ENCODE results near the gene DUSP15. TPM values are rescaled to one million over a fixed set of nuclear protein-coding genes. Genes with fewer than 3 reads are reported as not detected.

Gene DUSP15
- total RNA-seq, 2 experiments from 2014 or later: not detected

DNA sequence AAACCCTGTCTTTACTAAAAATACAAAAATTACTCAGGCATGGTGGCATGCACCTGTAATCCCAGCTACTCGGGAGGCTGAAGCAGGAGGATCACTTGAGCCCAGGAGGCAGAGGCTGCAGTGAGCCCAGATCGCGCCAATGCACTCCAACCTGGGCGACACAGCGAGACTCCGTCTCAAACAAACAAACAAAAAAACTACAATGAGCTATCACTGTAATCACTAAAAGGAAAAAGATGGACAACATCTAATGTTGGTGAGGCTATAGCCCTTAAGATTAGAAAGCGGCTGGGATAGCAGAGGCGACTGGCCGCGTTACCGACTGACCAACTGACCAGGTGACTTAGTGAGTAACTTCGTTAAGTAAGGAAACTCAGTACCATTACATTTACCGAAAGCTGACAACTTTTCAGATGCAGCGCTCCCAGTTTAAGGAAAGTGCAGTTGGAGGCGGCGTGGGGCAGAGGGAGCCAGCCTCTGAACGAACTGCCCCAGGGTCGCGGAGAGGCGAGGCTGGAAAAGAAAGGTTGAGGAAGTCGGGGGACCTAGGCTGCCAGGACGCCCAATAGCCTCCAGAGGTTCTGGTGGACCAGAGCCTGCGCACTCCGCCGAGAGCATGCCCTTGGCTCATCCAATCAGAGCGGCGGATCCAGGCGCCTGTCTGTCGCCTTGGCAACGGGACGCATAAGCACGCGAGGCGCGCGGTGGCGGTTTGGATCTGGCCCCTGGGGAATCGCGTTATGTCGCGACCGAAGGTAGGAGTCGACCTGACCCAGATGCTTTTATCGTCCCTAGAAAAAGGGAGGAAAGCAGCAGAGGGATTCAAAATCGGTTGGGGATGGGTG, 9.0 kb upstream of the DUSP15 start:
- Mint-ChIP-seq H3K4me3 (peak overlapping the region; percentile 87), H3K4me1 (ENCODE audit: low read depth) (peaks cover 13% of the 10 kb centered on the region), H3K27ac (peak overlapping the region; percentile 62), H3K36me3 (ENCODE audit: low read depth) (no peaks in the 10 kb centered on the region), H3K27me3 (ENCODE audit: low read depth) (peaks cover 35% of the 10 kb centered on the region), H3K9me3 (ENCODE audit: insufficient read depth) (no peaks in the 10 kb centered on the region)
- CTCF ChIA-PET: interaction anchor here (0.6 to 2.8 kb wide), 9 partner anchors 19 to 769 kb away, joined by 3 to 13 read pairs (median 4); partner anchors contain the start of gene PDRG1
- peak; percentile 96 for ATAC-seq
- POLR2A ChIA-PET: interaction anchor here (0.6 kb wide), 1 partner anchor 756 kb away, joined by 3 read pairs; no protein-coding TSS in a partner anchor
- DNase-seq: peak; percentile 86

GRCh38 chr20:31877684-31878083, 7.4 kb upstream of the DUSP15 start:
- ATAC-seq: no peak
- no peak overlapping the region for H3K4me3 Mint-ChIP-seq
- ChIA-PET POLR2A (no interaction called here), CTCF (interaction anchor here (2.0 to 2.7 kb wide), 2 partner anchors 24 to 31 kb away, joined by 8 to 11 read pairs; no protein-coding TSS in a partner anchor)
- H3K27ac Mint-ChIP-seq: no peak overlapping the region
- DNase-seq: no peak
- no peaks in the 10 kb centered on the region for H3K9me3 Mint-ChIP-seq (ENCODE audit: insufficient read depth)
- H3K27me3 Mint-ChIP-seq (ENCODE audit: low read depth): peaks cover 41% of the 10 kb centered on the region
- peaks cover 13% of the 10 kb centered on the region for H3K4me1 Mint-ChIP-seq (ENCODE audit: low read depth)
- no peaks in the 10 kb centered on the region for H3K36me3 Mint-ChIP-seq (ENCODE audit: low read depth)

GRCh38 chr20:31875671-31876070, 5.3 kb upstream of the DUSP15 start:
- DNase-seq: no peak
- Mint-ChIP-seq H3K36me3 (ENCODE audit: low read depth) (no peaks in the 10 kb centered on the region), H3K27me3 (ENCODE audit: low read depth) (peaks cover 53% of the 10 kb centered on the region), H3K9me3 (ENCODE audit: insufficient read depth) (no peaks in the 10 kb centered on the region), H3K4me1 (ENCODE audit: low read depth) (peaks cover 18% of the 10 kb centered on the region), H3K4me3 (no peak overlapping the region), H3K27ac (no peak overlapping the region)
- POLR2A ChIA-PET: no interaction called here
- no peak for ATAC-seq
- CTCF ChIA-PET: no interaction called here

GRCh38 chr20:31872406-31872805, 2.1 kb upstream of the DUSP15 start:
- POLR2A ChIA-PET: no interaction called here
- ATAC-seq: no peak
- Mint-ChIP-seq H3K27ac (no peak overlapping the region), H3K36me3 (ENCODE audit: low read depth) (peaks cover 2% of the 10 kb centered on the region), H3K9me3 (ENCODE audit: insufficient read depth) (no peaks in the 10 kb centered on the region), H3K27me3 (ENCODE audit: low read depth) (peaks cover 57% of the 10 kb centered on the region), H3K4me1 (ENCODE audit: low read depth) (peaks cover 14% of the 10 kb centered on the region), H3K4me3 (no peak overlapping the region)
- DNase-seq: no peak
- CTCF ChIA-PET: interaction anchor here (1.2 to 1.8 kb wide), 4 partner anchors 13 to 80 kb away, joined by 3 to 9 read pairs (median 4); partner anchors contain the start of gene PDRG1

DNA sequence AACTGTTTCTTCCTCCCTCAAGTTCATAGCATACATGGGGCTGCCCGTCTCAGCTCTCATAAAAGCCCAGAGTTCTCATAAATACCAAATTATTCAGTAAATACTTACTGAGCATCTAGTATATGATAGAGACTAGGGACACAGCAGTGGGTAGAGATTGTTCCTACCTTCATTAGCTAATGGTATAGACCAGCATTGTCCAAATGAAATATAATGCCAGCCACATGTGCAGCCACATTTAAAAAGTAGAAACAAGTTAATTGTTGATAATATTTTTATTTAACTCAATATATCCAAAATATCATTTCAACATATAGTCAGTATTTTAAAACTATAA, 1.3 kb upstream of the DUSP15 start:
- Mint-ChIP-seq H3K27ac (no peak overlapping the region), H3K36me3 (ENCODE audit: low read depth) (peaks cover 2% of the 10 kb centered on the region), H3K4me3 (no peak overlapping the region), H3K27me3 (ENCODE audit: low read depth) (peaks cover 59% of the 10 kb centered on the region), H3K9me3 (ENCODE audit: insufficient read depth) (no peaks in the 10 kb centered on the region), H3K4me1 (ENCODE audit: low read depth) (peaks cover 14% of the 10 kb centered on the region)
- ATAC-seq (no peak), DNase-seq (no peak)
- ChIA-PET CTCF (interaction anchor here (0.9 to 1.8 kb wide), 6 partner anchors 9 to 80 kb away, joined by 3 to 9 read pairs (median 4); partner anchors contain the start of gene PDRG1), POLR2A (no interaction called here)

GRCh38 chr20:31870726-31871617, 645 bp upstream of the DUSP15 start:
- peak overlapping the region; percentile 30 for H3K4me3 Mint-ChIP-seq
- ChIA-PET POLR2A (no interaction called here), CTCF (interaction anchor here (0.9 to 1.8 kb wide), 6 partner anchors 9 to 81 kb away, joined by 3 to 9 read pairs (median 4); partner anchors contain the start of gene PDRG1)
- H3K9me3 Mint-ChIP-seq (ENCODE audit: insufficient read depth): no peaks in the 10 kb centered on the region
- peaks cover 2% of the 10 kb centered on the region for H3K36me3 Mint-ChIP-seq (ENCODE audit: low read depth)
- peaks cover 14% of the 10 kb centered on the region for H3K4me1 Mint-ChIP-seq (ENCODE audit: low read depth)
- no peak overlapping the region for H3K27ac Mint-ChIP-seq
- ATAC-seq (no peak), DNase-seq (no peak)
- peaks cover 56% of the 10 kb centered on the region for H3K27me3 Mint-ChIP-seq (ENCODE audit: low read depth)

- ATAC-seq (no peak), DNase-seq (no peak)
- Mint-ChIP-seq H3K27ac (no peak overlapping the region), H3K4me1 (ENCODE audit: low read depth) (peaks cover 14% of the 10 kb centered on the region), H3K9me3 (ENCODE audit: insufficient read depth) (no peaks in the 10 kb centered on the region), H3K27me3 (ENCODE audit: low read depth) (peaks cover 48% of the 10 kb centered on the region), H3K4me3 (peak overlapping the region; percentile 49), H3K36me3 (ENCODE audit: low read depth) (peaks cover 2% of the 10 kb centered on the region)
- CTCF ChIA-PET: interaction anchor here (1.3 kb wide), 1 partner anchor 17 kb away, joined by 4 read pairs; no protein-coding TSS in a partner anchor
- POLR2A ChIA-PET: no interaction called here
These were observed 720 bp downstream of the DUSP15 start for GRCh38 chr20:31869673-31869941.

DNA sequence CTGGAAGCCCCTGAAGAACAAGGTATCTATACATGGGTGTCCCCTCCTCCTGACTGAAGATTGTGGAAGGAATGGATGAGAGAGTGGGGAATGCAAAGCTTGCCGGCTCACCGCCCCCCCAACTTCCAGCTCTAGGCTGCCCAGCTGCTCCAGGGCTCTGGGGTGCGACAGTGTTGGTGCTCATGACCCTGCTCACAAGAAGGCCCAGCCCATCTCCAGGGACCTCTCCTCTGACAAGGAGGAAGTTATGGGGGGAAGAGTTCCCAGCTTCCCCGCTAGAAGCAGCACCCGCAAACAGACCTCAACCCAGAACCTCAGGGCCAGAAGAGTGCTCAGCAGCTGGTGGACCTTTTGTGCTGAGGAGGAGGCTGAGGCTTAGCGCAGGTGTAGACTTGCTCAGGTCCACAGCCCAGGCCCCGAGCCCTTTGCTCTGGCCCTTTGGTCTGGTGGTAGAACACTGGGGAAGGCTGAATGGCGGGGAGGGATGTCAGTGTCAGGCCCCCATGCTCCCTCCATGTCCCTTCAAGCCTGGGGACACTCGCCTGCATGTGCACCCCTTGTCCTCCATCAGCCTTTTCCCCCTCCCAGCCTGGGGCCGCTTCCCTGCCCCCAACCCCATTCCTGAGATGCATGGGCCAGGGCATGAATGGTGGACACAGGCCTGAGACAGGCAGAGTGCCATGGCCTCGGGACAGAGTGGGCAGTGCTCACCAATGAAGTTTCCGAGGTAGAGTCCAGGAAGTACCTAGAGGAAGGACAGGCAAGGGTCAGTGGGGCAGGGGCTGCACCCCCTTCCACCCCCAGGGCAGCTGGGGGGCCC, 1.3 kb downstream of the DUSP15 start:
- ATAC-seq (no peak), DNase-seq (no peak)
- ChIA-PET POLR2A (no interaction called here), CTCF (interaction anchor here (1.3 kb wide), 1 partner anchor 17 kb away, joined by 4 read pairs; no protein-coding TSS in a partner anchor)
- Mint-ChIP-seq H3K27me3 (ENCODE audit: low read depth) (peaks cover 47% of the 10 kb centered on the region), H3K27ac (no peak overlapping the region), H3K9me3 (ENCODE audit: insufficient read depth) (no peaks in the 10 kb centered on the region), H3K4me3 (no peak overlapping the region), H3K36me3 (ENCODE audit: low read depth) (peaks cover 2% of the 10 kb centered on the region), H3K4me1 (ENCODE audit: low read depth) (peaks cover 14% of the 10 kb centered on the region)

GRCh38 chr20:31866221-31866620, 4.1 kb downstream of the DUSP15 start:
- POLR2A ChIA-PET: no interaction called here
- ATAC-seq (no peak), DNase-seq (no peak)
- H3K27me3 Mint-ChIP-seq (ENCODE audit: low read depth): peaks cover 39% of the 10 kb centered on the region
- H3K36me3 Mint-ChIP-seq (ENCODE audit: low read depth): peaks cover 2% of the 10 kb centered on the region
- H3K4me1 Mint-ChIP-seq (ENCODE audit: low read depth): peaks cover 16% of the 10 kb centered on the region
- no peak overlapping the region for H3K27ac Mint-ChIP-seq
- CTCF ChIA-PET: no interaction called here
- no peaks in the 10 kb centered on the region for H3K9me3 Mint-ChIP-seq (ENCODE audit: insufficient read depth)
- H3K4me3 Mint-ChIP-seq: no peak overlapping the region

- Mint-ChIP-seq H3K9me3 (ENCODE audit: insufficient read depth) (no peaks in the 10 kb centered on the region), H3K27ac (no peak overlapping the region), H3K27me3 (ENCODE audit: low read depth) (peaks cover 40% of the 10 kb centered on the region), H3K4me1 (ENCODE audit: low read depth) (peaks cover 13% of the 10 kb centered on the region), H3K36me3 (ENCODE audit: low read depth) (peaks cover under 1% of the 10 kb centered on the region), H3K4me3 (no peak overlapping the region)
- CTCF ChIA-PET: interaction anchor here (0.8 to 4.5 kb wide), 3 partner anchors 13 to 164 kb away, joined by 3 to 17 read pairs (median 4); no protein-coding TSS in a partner anchor
- DNase-seq: no peak
- no peak for ATAC-seq
- POLR2A ChIA-PET: no interaction called here
These were observed 5.6 kb downstream of the DUSP15 start for GRCh38 chr20:31864521-31865400.

Data from activated CD8-positive, alpha-beta T cell treated with anti-CD3 and anti-CD28 coated beads, Interleukin-2, amount 10 ng/mL, durations not matched to agents 7 days and 5 days (primary cell).